H1 (cell line): ENCODE data around the gene PLCL2.
"Not testable (repeated sequence)": the region's sequence is repeated elsewhere in the genome, so short reads cannot be mapped to it uniquely, and the experiment has no call there.

ENCODE experiments used
- GABPA ChIP-seq: IDR thresholded peaks from 2 replicates; pipeline ENCODE4 v1.6.1; 2011; ENCODE audit warnings: mild to moderate bottlenecking, low read length, moderate library complexity, borderline replicate concordance; ENCODE audit not compliant: insufficient read depth
- RAD21 ChIP-seq, 2 experiments: IDR thresholded peaks in 1 of 2; conservative IDR thresholded peaks in 1 of 2; 2 replicates each; pipeline ENCODE4 v1.6.1; 2011; ENCODE audit warnings: low read depth in 2 of 2, low read length in 2 of 2, improper control_type of control experiment in 1 of 2, inconsistent platforms in 1 of 2, mild to moderate bottlenecking in 1 of 2, moderate library complexity in 1 of 2
- RBBP5 ChIP-seq: IDR thresholded peaks from 2 replicates; pipeline ENCODE4 v1.7.1; 2012; ENCODE audit warnings: low read depth, mild to moderate bottlenecking, inconsistent platforms, low read length, moderate library complexity, borderline replicate concordance
- RFX5 ChIP-seq: IDR thresholded peaks from 2 replicates; pipeline ENCODE4 v1.6.1; 2011; ENCODE audit warnings: low read depth, low read length, improper control_type of control experiment, borderline replicate concordance
- TF ChIP-seq, protein P1 (sequence below), 3 experiments: IDR thresholded peaks; 1 replicate in 2 of 3; 2 replicates in 1 of 3; pipeline versions ENCODE4 v1.5.1 to v1.6.1; 2011; ENCODE audit warnings: low read length in 3 of 3, mild to moderate bottlenecking in 3 of 3, inconsistent platforms in 2 of 3, low read depth in 1 of 3, moderate library complexity in 1 of 3; ENCODE audit not compliant: insufficient read depth in 1 of 3; ENCODE audit errors: control extremely low read depth in 1 of 3

DNA sequence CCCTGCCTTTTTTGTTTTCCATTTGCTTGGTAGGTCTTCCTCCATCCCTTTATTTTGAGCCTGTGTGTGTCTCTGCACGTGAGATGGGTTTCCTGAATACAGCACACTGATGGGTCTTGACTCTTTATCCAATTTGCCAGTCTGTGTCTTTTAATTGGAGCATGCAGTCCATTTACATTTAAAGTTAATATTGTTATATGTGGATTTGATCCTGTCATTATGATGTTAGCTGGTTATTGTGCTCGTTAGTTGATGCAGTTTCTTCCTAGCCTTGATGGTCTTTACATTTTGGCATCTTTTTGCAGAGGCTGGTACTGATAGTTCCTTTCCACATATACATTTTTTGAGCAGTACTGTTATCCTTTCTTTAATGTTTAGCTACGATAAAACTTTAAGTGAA is 73.1 kb downstream of the PLCL2 start:
- TF ChIP-seq, protein P1, sequence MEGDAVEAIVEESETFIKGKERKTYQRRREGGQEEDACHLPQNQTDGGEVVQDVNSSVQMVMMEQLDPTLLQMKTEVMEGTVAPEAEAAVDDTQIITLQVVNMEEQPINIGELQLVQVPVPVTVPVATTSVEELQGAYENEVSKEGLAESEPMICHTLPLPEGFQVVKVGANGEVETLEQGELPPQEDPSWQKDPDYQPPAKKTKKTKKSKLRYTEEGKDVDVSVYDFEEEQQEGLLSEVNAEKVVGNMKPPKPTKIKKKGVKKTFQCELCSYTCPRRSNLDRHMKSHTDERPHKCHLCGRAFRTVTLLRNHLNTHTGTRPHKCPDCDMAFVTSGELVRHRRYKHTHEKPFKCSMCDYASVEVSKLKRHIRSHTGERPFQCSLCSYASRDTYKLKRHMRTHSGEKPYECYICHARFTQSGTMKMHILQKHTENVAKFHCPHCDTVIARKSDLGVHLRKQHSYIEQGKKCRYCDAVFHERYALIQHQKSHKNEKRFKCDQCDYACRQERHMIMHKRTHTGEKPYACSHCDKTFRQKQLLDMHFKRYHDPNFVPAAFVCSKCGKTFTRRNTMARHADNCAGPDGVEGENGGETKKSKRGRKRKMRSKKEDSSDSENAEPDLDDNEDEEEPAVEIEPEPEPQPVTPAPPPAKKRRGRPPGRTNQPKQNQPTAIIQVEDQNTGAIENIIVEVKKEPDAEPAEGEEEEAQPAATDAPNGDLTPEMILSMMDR (IDR thresholded peaks at IDR 0.05; ENCODE audit: control extremely low read depth in 1 of 3, insufficient read depth in 1 of 3, low read depth in 1 of 3, low read length in 3 of 3): not testable (repeated sequence)
- not testable (repeated sequence) for TF ChIP-seq RAD21 (IDR thresholded peaks at IDR 0.05 in 1 of 2, conservative IDR thresholded peaks at IDR 0.05 in 1 of 2; ENCODE audit: low read depth in 2 of 2, low read length in 2 of 2); RFX5; GABPA; RBBP5
